Amniotic epithelial cell (primary cell): ENCODE measurements around the gene KLF16.
A peak's percentile ranks its signal among the peaks of the same experiment; 100 is the strongest.

Experiments used
- DNase-seq: peaks from one replicate; pipeline ENCODE4 v3.0.0-alpha.2; 2010; ENCODE audit warnings: low read depth

The KLF16 gene

DNA sequence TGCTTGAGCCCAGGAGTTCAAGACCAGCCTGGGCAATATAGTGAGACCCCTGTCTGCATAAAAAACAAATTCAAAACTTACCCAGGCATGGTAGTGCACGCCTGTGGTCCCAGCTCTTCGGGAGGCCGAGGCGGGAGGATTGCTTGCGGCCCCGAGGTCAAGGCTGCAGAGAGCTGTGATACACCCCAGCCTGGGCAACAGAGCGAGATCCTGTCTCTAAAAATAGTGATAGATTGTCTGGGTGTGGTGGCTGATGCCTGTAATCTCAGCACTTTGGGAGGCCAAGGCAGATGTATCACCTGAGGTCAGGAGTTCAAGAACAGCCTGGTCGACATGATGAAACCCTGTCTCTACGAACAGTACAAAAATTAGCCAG lies 4.0 kb upstream of the KLF16 start:
- DNase-seq: no peak

DNA sequence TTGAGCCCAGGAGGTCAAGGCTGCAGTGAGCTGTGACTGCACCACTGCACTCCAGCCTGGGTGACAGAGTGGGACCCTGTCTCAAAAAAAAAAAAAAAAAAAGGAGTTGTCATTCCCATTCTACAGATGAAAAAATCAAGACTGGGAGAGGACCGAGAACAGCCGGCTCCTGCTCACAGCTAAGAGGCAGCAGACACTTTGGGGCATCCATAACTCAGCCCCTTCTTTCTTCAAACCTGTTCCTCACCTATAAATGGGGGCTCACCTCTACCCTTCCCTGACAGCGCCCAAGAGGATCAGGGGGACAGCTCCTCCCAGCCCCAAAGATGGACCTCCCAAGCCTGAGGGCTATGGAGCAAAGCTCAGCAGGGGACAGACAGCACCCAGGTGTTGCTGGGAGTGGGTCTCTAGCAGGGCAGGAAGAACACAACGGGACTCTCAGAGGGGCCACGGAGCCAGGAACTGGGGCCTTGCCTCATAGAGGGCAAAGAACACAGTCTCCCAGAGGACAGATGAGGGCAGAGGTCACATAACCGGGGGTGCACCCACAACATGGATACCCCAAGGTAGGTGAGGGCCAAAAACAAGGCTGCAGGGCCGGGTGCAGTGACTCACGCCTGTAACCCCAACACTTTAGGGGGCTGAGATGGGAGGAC lies 3.4 kb upstream of the KLF16 start:
- no peak for DNase-seq

DNA sequence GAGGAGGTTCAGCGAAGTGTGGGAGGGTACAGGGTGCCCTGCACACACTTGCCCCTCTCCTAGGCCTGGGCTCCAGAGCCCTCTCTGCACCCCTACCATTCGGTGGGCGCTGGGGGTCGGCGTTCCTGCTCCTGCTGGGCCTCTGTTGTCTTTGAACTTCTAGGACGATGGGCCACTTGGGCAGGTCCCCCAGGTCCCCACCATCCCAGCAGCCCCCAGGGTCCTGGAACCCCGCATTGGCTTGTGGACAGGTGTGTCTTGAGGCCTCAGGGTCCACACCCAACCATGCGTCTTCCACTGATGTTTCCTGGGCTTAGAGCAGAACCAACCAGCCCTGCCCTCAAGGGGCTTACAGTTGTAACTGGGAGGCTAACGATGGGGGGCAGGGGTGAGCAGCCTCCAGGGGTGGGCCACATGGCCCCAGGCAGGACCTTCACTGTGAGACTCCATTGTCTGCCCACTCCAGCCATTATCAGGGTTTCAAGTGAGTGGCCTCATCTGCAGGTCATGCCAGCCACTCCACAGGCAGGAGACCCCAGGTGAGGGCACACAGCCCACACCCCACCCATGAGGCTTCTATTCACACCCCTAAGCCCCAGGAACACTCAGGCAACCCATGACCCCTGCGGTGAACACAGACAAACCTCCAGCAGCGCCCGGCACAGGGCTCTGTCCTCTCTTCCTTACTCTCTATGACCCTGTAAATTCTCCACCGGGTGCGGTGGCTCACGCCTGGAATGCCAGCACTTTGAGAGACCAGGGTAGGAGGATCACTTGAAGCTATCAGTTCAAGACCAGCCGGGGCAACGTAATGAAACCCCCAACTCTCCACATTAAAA lies 2.0 kb upstream of the KLF16 start:
- no peak for DNase-seq

DNA sequence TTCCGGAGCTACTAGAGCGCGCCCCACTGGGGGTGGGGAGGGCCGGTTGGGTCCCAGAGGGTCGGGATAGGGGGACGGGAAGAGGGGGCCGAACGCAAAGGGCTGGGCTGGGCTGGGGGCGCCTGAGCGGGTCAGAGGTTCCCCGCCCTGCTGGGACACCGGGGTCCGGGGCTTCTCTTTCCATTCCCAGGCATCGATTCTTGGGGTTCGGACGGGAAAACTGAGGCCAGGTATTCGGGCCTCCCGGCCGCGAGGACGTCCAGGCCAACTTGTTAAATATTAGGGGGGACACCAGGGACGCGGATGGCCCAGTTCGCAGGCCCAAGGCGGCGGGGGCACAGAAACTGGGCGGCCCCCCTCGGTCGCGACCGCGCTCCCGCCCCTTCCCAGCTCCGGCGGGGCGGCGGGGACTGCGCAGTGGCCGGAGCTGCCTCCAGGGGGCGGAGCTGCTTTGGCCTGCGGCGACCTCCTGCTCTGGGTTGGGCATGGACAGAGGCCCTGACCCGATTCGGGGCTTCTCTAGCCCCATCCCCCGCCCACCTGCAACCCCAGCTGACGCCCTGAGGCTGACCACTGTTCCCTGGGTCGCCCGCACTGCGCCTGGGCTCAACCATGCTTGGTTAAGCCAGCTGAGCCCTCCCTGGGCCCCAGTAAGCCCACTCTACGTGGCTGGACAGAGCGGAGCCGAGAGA lies 1.2 kb upstream of the KLF16 start:
- peak; percentile 41 for DNase-seq

DNA sequence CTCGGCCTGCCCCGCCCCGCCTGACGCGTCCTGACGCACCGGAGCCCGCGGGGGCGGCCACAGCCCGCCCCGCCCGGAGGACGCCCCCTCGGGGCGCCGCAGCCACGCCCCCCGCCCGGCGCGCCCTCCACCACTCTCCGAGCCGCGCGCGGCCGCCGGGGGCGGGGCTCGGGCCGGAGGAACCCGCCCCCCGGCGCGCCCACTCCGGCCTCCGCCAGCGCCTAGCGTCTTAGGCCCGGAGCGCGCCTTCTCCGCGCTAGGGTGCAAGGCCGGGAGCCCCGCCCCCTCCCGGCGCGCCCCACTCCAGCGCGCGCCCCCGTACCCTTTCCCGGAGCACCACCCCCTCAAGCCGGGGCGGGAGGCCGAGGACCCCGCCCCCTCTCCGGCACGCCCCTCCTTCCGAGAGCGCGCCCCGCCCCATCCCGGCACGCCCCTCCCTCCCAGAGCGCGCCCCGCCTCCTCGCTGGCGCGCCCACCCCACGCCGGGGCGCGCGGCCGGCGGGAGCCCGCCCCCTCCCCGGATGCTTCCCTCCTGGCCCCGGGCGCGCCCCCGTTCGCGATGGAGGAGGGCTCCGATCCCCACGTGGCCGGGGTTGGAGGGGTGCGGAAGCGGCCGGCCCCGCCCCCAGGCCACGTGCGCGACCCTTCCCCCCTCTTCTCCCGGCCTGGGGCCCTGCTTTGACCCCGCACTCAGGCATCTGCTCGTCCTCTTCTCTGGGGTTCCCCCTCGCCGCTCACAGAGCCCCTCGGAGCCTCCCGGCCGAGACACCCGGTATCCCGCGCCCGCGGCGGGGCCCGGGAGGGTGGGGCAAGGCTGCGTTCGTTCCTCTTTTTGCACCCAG lies 480 bp upstream of the KLF16 start:
- peak; percentile 84 for DNase-seq

DNA sequence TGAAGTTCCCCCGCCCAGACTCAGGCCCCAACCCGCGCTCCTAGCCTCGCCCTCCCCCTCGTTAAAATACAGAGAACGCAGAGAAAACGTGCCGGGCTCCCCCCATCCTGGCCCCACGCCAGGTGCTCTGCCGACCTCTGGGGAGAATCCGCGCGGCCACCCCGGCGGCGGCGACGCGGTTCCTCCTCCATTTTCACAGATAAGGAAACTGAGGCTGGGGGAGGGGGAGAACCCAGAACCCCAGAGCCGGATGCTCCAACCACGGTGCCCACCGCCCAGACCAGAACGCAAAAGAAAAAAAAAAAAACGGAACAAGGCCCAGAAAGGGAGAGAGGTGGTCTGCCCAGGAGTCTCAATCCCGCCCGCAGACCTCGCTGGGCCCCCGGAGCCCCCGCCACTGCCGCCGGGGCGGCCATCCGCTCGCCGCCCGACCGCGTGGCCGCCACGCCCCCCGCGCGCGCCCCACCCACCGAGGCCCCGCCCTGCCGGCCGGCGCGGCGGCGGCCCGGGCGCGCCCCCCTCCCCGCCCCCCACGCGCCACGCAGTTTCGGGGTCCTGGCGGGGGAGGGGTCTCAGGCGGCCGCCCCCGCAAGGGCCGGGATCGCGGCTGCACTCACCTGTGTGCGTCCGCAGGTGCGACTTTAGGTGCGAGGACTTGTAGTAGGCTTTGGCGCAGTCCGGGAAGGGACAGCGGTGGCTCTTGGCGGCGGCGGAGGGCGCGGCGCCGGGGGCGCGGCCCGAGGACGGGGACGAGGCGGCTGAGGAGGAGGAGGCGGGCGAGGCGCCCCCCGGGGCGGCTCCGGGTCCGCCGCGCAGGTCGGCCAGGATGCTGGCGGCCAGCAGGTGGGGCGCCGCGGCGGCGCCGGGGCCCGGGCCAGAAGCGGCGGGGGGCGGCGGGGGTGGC lies 703 bp downstream of the KLF16 start:
- no peak for DNase-seq

DNA sequence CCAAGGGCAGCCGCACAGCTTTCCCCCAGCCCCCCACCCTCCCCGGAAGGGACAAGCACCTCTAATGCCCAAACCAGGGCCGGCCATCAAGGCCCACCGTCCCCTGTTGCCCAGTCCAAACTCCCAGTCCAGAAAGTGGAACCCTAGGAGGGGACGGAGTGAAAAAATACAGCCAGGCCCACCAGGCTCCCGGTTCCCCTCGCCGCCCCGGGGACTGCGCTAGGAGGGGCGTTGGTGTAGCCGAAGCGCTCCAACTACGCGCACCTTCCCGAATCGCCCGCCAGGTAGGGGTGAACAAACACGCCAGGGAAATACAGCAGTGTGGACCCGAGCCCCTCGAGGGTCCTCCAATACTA lies 1.3 kb downstream of the KLF16 start:
- no peak for DNase-seq

DNA sequence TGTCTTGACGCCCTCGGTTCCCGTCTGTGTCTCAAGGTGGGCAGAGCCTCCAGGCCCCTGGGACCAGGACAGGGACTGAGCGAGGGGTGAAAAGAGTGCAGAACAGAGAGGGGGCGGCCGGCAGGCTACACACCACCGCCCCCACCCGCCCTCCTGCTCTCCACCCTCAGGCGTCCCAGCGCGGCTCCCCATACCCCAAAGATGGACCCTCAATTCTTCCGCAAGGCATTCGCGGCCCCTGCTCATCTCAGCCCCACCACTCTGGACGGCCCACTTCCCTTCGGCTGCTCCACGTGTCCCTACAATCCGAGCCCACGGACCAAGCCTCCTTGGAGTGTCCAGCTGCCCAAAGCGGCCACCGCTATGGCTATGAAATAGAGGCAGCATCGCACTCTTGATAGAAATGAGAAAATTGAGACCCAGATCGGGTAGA lies 1.8 kb downstream of the KLF16 start:
- no peak for DNase-seq

DNA sequence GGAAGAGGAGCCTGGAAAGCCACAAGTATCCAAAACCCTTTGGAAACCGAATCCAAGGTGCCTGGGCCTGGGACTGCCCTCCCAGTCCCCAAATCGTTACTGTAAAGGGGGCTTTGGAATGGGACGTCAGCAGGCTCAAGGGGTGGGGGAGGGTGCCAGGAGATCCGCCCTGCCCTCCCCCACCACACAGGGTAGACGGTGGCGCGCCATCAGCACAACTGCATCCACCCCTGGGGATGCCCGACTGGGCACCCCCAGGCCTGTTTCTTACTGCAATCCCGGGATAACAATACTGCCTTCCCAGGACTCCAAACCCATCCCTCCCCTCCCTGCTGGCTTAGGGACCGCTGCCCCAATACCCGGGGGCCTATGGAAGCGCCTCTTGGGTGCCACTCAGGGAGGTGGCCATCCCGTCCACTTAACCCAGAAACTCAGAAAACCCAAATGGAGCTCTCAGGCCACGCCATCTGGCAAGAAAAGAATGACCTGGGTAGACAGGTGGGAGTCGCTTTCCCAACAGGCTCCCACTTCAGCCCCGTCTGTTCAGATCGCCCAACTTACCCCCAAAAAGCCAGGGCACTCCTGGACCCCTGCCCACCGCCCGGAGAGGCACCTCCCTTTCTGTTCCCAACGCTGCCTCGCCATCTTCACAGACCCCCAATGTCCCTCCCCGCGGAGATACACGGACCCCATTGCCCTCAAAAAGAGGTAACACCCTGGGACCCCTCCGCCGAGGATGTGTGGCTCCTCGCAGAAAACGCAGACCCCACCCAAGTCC lies 2.4 kb downstream of the KLF16 start:
- DNase-seq: no peak

DNA sequence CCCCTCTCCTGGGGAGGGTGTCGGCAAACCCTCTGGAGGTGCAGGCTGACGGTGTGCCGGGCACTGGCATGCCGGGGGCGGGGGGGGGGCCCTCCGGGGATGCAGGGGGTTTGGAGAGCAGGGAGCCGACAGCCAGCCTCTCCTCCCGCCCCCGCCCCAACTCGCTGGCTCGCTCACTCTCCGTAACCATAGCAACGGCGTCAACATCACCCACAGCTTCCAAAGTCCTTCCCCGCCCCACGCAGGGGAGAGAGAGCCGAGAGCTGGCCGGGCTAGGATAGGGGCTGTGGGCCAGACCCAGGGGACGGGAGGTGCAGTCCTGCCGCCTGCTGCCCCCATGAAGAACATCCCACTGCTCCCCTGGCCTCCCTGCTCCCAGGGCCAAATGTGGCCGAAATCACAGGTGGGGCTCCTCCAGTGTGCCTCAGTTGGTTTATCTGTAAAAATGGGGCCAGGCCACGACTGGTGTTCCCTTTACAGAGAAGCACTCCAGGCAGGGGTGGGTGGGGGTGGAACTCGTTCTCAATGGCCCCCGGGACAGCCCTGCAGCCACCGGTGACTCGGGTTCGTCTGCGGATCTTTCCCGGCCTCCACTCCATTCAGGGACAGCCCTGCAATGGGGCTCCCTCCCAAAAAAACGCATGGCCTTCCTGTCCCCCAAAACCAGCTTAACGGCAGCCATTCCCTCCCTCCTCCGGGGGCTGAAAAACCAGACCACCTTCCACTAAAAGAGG lies 3.2 kb downstream of the KLF16 start:
- DNase-seq: peak; percentile 78

DNA sequence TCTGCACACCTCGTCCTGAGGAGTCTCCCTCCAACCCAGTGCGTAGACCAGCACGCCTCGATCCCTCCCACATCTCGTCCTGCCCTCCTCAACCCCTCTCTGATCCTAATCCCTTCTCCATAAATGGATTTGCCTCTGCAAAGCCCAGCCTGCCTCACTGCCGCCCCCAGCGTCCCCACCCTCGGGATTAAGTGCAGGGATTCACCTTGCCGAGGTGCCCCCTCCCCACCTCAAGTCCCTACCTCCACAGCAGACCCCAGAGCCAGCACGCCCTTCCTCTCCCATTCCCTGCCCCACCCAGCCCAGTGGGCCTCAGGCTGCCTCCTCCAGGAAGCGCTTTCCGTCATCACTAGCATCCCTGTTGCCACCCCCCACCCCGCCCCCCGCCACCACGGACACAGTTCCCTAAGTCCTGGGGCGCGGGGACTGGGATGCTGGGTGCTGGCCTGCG lies 4.0 kb downstream of the KLF16 start:
- no peak for DNase-seq

DNA sequence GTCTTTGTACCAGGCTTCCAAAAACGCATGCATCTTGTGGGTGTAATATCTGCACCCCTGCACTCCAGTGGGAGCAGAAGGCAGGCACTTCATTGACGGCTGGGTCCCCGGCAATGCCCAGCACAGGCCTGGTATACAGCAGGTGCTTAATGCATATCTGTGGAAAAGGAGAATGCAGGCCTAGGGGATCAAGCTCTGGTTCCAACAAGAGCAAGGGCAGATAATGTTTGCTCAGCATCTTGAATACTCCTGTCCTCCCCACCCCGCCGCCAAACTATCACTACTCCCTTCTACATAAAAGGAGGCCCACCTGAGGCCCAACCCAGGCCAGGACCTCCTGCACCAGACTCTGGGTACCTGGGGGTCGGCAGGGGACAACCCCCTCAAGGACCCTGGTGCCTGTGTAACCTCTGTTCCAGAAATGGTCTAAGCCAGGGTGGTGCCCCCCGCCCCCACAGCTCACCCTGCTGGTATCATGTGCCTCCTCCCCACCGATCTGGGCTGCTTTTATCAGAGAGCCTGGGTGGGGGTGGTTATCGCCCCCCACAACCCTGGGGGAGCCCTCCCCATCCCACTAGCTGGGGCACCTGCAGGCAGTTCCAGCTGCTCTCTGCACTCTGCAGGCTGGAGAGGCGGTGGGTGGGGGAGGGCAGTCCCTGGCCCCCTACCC lies 4.8 kb downstream of the KLF16 start:
- DNase-seq: no peak

DNA sequence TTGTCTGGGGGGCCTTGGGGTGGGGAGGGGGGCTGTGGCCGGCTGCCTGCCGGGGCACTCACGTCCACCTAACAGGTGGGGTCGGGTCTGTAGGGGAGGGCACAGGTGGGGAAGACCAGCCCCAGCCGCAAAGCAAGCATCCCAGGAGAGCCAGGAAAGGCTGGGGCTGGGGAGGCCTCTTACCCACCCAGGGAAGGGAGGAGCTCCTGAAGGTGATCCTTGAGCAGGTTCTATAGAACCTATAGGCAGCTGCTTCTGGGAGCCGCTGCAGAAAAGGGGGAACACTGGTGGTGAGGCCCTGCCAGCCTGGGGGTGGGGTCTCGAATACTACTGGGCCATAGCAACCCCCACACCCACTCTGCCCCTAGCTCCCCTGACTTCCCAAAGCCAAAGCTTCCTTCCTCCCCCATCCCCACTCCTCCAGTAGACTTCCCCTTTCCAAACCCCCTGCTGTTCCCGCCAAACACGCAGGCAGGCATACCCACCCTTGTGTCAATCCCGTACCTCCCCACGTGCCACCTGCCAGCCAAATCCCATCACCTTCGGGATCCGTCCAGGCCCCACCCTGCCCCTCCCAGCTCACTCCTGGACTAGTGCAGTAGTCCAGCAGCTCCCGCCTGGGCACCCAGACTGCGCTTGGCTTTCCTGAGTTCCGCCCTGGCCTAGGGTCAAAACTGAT lies 5.6 kb downstream of the KLF16 start:
- no peak for DNase-seq

DNA sequence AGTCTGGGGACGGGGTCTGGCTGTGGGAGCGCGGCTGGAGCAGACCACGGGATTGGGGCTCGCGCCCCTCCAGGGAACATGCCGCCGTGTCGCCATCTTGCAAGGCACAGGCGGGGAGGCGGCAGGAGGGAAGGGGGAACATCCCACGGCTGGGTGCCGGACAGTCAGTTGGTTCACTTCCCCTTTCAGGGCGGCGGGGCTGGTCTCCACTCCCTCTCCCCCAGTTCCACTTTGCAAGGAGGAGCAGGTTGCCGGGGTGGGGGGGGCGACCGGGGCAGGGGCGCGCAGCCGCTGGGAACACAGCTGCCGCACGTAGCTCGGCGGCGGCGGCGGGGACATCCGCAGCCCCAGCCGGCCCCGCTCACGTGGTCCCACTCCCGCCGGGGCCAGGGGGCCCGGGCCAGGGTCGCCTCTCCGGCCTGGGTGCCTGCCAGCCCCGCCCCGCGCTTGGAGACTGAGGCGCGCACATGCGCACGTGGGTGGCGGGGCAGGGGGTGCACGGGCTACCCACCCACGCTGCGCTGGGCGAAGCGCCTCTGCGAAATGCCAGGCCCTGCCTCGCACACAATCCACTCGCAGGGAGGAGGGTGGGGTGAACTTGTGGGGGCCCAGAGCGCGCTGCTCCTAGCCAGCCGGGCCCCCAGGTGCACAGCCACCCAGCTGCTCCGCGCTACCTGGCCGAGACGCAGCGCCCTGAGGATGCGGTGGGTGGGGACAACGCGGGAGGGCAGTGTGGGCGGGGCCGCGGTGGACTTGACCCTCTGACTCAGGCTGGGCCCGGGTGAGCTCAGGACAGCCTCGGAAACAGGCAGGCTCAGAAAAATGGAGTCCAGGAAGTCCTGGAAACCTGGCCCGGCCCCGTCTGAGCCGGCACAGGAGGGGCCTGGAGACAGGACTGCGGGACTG lies 6.4 kb downstream of the KLF16 start:
- peak; percentile 81 for DNase-seq

DNA sequence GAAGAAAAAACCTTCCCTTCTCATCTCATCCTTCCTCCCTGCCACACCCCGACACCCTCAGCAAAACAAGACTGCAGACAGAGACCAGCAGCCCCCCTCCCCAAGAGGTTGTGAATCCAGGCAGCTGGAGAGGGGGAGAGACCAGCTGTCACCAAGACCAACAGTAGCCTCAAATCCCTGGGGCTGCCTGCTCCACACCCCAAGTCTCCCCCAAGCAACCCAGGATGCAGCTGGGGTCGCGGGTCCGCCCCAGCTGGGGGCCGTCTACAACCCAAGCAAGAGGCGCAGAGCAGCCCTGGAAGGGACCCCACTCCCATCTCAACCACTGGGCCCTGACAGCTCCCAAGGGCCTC lies 7.1 kb downstream of the KLF16 start:
- DNase-seq: no peak

DNA sequence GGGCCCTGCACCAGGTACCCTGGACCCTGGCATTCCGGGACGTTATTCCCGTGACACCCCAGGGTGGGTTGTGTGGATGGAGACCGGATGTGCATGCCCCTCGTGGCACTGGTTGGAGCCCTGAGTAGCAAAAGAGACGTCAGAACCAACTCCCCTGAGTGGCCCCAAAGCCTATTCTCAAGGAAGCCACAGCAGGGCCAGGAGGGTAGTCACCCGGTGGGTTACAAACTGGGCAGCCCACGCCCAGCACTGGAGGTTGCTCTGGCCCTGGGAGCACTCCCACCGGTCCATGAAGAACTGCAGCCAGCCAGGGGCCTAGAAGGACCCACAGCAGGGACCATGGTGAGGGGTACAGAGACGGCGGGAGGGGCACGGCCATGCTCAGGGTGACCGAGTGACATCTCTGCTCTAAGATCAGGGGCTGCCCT lies 7.5 kb downstream of the KLF16 start:
- no peak for DNase-seq

DNA sequence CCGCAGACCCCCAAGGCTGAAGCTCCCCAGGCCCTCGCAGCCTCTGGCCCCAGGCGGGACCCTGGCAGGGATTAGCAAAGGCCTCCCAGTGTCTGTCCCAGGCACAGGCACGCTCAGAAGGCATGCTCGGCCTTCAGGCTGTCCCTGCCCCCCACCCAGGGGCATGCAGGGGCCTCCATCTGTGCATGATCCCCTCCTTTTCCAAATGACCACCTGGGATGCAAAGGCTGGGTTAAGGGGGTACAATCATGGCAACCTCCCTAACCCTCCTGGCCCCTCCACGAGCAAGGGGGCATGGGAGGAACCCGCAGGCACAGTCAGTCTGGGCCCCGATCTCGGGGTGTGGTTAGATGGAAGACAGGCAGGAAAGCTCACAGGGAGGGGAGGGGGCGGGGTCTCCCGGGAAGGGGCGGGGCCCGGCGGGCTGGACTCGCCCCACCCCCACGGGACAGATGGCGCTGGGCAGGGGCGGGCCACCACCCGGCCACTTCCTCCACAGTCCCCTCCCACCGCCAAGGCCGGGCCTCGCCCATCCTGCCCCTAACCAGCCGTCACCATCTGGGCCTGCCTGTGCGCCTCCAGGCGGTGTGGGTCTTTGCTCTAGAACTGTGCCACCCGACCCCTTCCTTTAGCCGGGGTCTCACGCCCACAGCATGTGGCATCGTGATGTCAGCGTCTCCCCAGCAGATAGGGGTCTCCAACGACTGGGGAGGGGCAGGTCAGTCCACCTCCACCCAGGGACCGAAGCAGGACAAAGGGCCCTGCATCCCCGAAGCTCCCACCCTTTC lies 8.1 kb downstream of the KLF16 start:
- DNase-seq: peak; percentile 67
